Upper lobe of left lung (tissue), 6 donors: ENCODE data around the gene DCAF10. TPM values are rescaled to one million over a fixed set of nuclear protein-coding genes. Genes with fewer than 3 reads are reported as not detected.

Experiments
- ATAC-seq, 2 donors: fragments of 200-7000 bp; cut with Tn5 transposase; one replicate each; pipeline ENCODE4 v1.9.1; 2022; ENCODE audit warnings: mild to moderate bottlenecking in 2 of 2, moderate library complexity in 2 of 2; ENCODE audit not compliant: low FRiP score in 2 of 2
- DNase-seq, 2 donors: peaks; one replicate each; pipeline ENCODE4 v3.0.0-alpha.2; 2019 to 2020
- H3K27ac ChIP-seq, 4 donors: fragments of 200-600 bp; sonication (generic); one replicate each; pipeline ENCODE4 v1.5.1; 2016 to 2019
- H3K27me3 ChIP-seq, 4 donors: fragments of 200-600 bp; sonication (generic); one replicate each; pipeline ENCODE4 v1.5.1; 2017 to 2019
- H3K36me3 ChIP-seq, 4 donors: fragments of 200-600 bp; sonication (generic); one replicate each; pipeline ENCODE4 v1.5.1; 2016 to 2019
- H3K4me1 ChIP-seq, 4 donors: fragments of 200-600 bp; sonication (generic); one replicate each; pipeline ENCODE4 v1.5.1; 2018 to 2019
- H3K4me3 ChIP-seq, 4 donors: fragments of 200-600 bp; sonication (generic); one replicate each; pipeline ENCODE4 v1.5.1; 2017 to 2019; ENCODE audit warnings: mild to moderate bottlenecking in 2 of 4, moderate library complexity in 1 of 4
- H3K9me3 ChIP-seq, 4 donors: fragments of 200-600 bp; sonication (generic); one replicate each; pipeline ENCODE4 v1.5.1; 2018 to 2019
- EP300 ChIP-seq, 4 donors: sonication (generic); formaldehyde crosslinking; IDR thresholded peaks; one replicate each; pipeline ENCODE4 v1.5.1; 2017; ENCODE audit warnings: antibody characterized with exemption in 4 of 4, control low read depth in 2 of 4
- POLR2A ChIP-seq, 4 donors: fragments of 450-650 bp; IDR thresholded peaks; one replicate each; pipeline ENCODE4 v1.5.1; 2016 to 2017; ENCODE audit warnings: antibody characterized with exemption in 4 of 4, mild to moderate bottlenecking in 2 of 4
- POLR2AphosphoS5 ChIP-seq, 2 donors: sonication (generic); formaldehyde crosslinking; IDR thresholded peaks; one replicate each; pipeline ENCODE4 v1.5.1; 2017; ENCODE audit warnings: antibody characterized with exemption in 2 of 2
- WGBS, 2 donors: methylation state at CpG; one replicate each; pipeline ENCODE4 v1.1.5; 2017 to 2018; 5-methylcytosine and 5-hydroxymethylcytosine counted together
- total RNA-seq, 6 donors: library from RNA; depleted of rRNA in 4 of 6; stranded (reverse); fragments of >200 nt in 4 of 6; gene quantifications; one replicate each; pipeline versions ENCODE4 v1.1.0 to v1.2.1, GENCODE V29; 2016 to 2021
- TF ChIP-seq, protein P1 (sequence below), 6 experiments: fragments of 450-650 bp in 4 of 6; fragments of 200-600 bp in 2 of 6; sonication (generic) in 2 of 6; IDR thresholded peaks; one replicate each; pipeline ENCODE4 v1.5.1; 2016 to 2019; ENCODE audit warnings: antibody characterized with exemption in 6 of 6
- donor health status: DM: no; HTN: no; CAD: no; lungs with moderate emphysema.
- donor health status: DM: no; HTN: yes; CAD: no; lungs with severe emphysema.

Gene DCAF10
- total RNA-seq, 6 donors from 2014 or later = 19.0 to 42.7 (median 25.1) TPM

DNA sequence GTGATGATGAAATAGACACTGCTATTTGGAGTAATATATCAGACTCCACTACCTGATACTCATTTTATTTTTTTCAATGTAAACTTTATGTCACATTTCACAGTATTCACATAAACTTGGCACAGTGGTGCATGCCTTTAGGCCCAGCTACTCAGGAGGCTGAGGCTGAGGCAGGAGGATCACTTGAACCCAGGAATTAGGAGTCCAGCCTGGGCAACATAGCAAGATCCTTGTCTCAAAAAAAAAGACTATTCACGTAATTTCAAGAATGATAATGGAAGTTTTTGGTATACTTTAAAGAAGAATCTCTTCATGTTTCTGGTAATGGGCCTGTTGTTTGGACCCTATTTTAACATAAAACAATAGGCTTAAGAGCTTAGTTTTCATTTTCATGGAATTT lies 56.0 kb downstream of the DCAF10 start:
- no peak for ATAC-seq
- no peak for DNase-seq
- Histone ChIP-seq H3K27ac (no peak overlapping the region), H3K27me3 (no peaks in the 10 kb centered on the region), H3K36me3 (peaks cover 6 to 45% (median 25%) of the 10 kb centered on the region in 4 donors), H3K9me3 (no peaks in the 10 kb centered on the region), H3K4me1 (no peaks in the 10 kb centered on the region), H3K4me3 (no peak overlapping the region)
- WGBS, 2 donors = 92 to 100% methylated on average over 1 of the region's 1 CpG
- TF ChIP-seq EP300 (IDR thresholded peaks at IDR 0.05) (no peak), POLR2AphosphoS5 (IDR thresholded peaks at IDR 0.05) (no peak), POLR2A (IDR thresholded peaks at IDR 0.05) (no peak)
- TF ChIP-seq, protein P1, sequence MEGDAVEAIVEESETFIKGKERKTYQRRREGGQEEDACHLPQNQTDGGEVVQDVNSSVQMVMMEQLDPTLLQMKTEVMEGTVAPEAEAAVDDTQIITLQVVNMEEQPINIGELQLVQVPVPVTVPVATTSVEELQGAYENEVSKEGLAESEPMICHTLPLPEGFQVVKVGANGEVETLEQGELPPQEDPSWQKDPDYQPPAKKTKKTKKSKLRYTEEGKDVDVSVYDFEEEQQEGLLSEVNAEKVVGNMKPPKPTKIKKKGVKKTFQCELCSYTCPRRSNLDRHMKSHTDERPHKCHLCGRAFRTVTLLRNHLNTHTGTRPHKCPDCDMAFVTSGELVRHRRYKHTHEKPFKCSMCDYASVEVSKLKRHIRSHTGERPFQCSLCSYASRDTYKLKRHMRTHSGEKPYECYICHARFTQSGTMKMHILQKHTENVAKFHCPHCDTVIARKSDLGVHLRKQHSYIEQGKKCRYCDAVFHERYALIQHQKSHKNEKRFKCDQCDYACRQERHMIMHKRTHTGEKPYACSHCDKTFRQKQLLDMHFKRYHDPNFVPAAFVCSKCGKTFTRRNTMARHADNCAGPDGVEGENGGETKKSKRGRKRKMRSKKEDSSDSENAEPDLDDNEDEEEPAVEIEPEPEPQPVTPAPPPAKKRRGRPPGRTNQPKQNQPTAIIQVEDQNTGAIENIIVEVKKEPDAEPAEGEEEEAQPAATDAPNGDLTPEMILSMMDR (IDR thresholded peaks at IDR 0.05) = no peak

DNA sequence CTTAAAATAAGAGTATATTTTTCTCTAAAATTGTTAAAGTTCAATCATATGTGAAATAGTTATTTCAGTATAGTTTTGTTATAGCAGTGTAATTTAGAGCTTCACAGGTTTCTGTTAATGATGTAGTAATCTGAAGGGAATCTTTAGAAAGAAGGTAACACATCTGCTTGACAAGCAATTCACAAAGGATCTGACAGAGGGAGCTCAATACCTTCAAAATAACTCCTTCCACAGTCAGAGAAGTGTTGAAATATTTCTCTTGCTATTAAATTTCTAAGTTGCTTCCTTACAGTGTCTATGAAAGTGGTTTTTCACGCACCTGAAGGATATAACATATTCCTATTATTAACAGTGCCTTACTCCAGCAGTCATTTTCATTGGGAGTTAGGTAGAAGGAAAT lies 58.4 kb downstream of the DCAF10 start:
- WGBS, 2 donors = 84 to 90% methylated on average over 1 of the region's 1 CpG
- H3K36me3 ChIP-seq = peaks cover 6 to 58% (median 31%) of the 10 kb centered on the region in 4 donors
- no peak for ATAC-seq

DNA sequence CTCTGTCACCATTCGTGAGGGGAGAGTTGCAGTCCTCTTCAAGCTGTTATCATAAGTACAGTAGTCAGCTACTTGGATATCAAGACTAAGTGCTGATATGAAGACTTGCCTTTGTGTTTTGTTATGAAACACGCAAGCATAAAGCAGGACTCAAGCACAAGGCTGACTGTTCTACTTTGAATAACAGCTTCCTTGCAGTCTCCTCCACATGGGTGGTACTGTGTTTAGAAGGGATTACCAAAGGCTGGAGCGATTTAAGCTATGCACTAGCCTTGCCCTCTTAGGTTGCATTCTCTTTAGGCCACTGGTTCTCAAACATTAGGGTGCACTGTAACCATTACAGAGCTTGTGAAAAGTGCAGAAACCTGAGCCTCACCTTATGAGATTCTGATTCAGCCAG lies 61.9 kb downstream of the DCAF10 start:
- TF ChIP-seq POLR2A (IDR thresholded peaks at IDR 0.05) (no peak), EP300 (IDR thresholded peaks at IDR 0.05) (no peak), POLR2AphosphoS5 (IDR thresholded peaks at IDR 0.05) (no peak)
- TF ChIP-seq, protein P1 (IDR thresholded peaks at IDR 0.05) = no peak
- Histone ChIP-seq H3K4me1 (no peaks in the 10 kb centered on the region), H3K4me3 (no peak overlapping the region), H3K27ac (no peak overlapping the region), H3K9me3 (no peaks in the 10 kb centered on the region), H3K27me3 (no peaks in the 10 kb centered on the region), H3K36me3 (peaks cover 6 to 43% (median 28%) of the 10 kb centered on the region in 4 donors)
- 79 to 92% methylated on average over 2 to 3 of the region's 3 CpGs for WGBS, 2 donors
- DNase-seq (no peak), ATAC-seq (no peak)

More for the DNA sequence above, 58.4 kb downstream of the DCAF10 start:
- Histone ChIP-seq H3K4me3 (no peak overlapping the region), H3K9me3 (no peaks in the 10 kb centered on the region), H3K27me3 (no peaks in the 10 kb centered on the region), H3K27ac (no peak overlapping the region), H3K4me1 (no peaks in the 10 kb centered on the region)
- no peak for DNase-seq
- TF ChIP-seq, protein P1 (IDR thresholded peaks at IDR 0.05) = no peak
- TF ChIP-seq POLR2AphosphoS5 (IDR thresholded peaks at IDR 0.05) (no peak), POLR2A (IDR thresholded peaks at IDR 0.05) (no peak)

DNA sequence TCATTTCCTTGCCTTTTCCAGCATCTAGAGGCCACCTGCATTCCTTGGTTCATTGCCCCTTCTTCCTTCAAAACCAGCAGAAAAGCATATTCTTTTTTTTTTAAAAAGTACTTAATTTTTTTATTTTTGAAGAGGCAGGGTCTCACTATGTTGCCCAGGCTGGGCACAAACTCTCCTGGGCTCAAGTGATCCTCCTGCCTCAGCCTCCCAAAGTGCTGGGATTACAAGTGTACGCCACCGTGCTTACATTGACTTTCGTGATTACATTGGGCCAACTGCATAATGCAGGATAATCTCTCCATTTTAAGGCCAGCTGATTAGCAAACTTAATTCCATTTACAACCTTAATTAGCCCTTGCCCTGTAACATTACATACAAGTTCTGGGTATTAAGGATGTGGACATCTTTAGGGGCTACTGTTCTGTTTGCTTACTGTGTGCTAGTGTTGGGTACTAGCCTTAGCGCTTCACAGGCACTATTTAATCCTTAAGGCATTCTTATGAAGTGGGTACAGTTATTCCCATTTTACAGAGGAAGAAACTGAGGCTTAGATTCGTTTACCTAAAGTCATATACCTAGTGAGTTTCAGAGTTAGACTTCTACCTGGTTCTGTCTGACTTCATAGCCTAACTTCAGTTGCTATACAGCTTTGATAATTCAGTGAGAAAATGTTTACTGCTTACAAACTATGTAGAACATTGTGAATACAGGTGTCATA lies 69.6 kb downstream of the DCAF10 start:
- no peaks in the 10 kb centered on the region for H3K4me1 ChIP-seq
- WGBS, 2 donors = 96 to 98% methylated on average over 5 of the region's 5 CpGs

DNA sequence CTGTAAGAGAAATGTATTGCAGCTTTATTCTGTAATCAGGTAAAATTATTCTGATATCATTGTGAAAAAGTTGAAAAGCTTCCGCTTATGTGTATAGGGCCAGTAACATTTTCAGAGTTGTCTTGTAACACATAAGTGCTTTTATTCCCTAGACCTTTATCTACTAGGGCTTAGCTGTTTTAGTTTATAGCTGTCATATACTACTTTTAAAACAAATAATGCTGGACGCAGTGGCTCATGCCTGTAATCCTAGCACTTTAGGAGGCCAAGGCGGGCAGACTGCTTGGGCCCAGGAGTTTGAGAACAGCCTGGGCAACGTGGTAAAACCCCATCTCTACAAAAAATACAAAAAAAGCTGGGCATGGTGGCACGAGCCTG lies 70.2 kb downstream of the DCAF10 start:
- WGBS, 2 donors = 82 to 83% methylated on average over 5 of the region's 5 CpGs
- TF ChIP-seq EP300 (IDR thresholded peaks at IDR 0.05) (no peak), POLR2A (IDR thresholded peaks at IDR 0.05) (no peak), POLR2AphosphoS5 (IDR thresholded peaks at IDR 0.05) (no peak)
- TF ChIP-seq, protein P1 (IDR thresholded peaks at IDR 0.05) = no peak
- Histone ChIP-seq H3K36me3 (peaks cover 0 to 3% (median 0%) of the 10 kb centered on the region in 4 donors), H3K4me1 (no peaks in the 10 kb centered on the region), H3K4me3 (no peak overlapping the region), H3K27me3 (no peaks in the 10 kb centered on the region), H3K9me3 (no peaks in the 10 kb centered on the region), H3K27ac (no peak overlapping the region)
- no peak for DNase-seq
- no peak for ATAC-seq

More for the DNA sequence above, 69.6 kb downstream of the DCAF10 start:
- Histone ChIP-seq H3K36me3 (peaks cover 0 to 3% (median 0%) of the 10 kb centered on the region in 4 donors), H3K27me3 (no peaks in the 10 kb centered on the region), H3K27ac (no peak overlapping the region), H3K4me3 (no peak overlapping the region), H3K9me3 (no peaks in the 10 kb centered on the region)
- no peak for ATAC-seq
- DNase-seq = no peak
- no peak for TF ChIP-seq POLR2A (IDR thresholded peaks at IDR 0.05)
